Measurements from ENCODE around the gene ANKRD52. TPM values are rescaled to one million over a fixed set of nuclear protein-coding genes. Genes with fewer than 3 reads are reported as not detected.

The ANKRD52 gene
- total and polyA plus RNA-seq, 2 of the 8 experiments (the other 6 are each of a cell fraction or from before 2014, with no cell fraction given) = 14.0 to 36.3 TPM

DNA sequence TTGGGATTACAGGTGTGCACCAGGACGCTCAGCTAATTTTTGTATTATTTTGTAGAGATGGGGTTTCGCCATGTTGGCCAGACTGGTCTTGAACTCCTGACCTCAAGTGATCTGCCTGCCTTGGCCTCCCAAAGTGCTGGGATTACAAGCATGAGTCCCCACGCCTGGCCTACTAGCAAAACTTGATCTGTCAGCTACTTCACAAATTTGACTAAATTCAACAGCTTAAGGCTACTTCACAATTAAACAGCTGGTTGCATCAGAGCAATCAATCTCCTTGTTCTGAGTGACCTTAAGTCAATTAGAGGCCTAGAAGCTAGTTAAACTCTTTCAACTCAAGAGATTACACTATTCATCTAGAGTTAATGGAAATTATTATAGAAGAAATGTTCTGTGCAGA, 20.7 kb upstream of the ANKRD52 start:
- Histone ChIP-seq H2BK12ac (ENCODE audit: low read depth, low read length) (no peak overlapping the region), H4K5ac (ENCODE audit: insufficient read length, low read depth, low read length) (no peak overlapping the region), H3K4me3 (ENCODE audit: extremely low read depth in 1 of 4, insufficient read depth in 2 of 4, low read depth in 3 of 4, low read length in 4 of 4) (no peak overlapping the region), H3K4me2 (ENCODE audit: insufficient read depth in 1 of 2, low read depth in 2 of 2, low read length in 2 of 2) (no peak overlapping the region), H3K4me1 (replicated peaks in 1 of 4; ENCODE audit: control insufficient read depth in 3 of 4, insufficient read depth in 4 of 4, low read length in 3 of 4) (no peaks in the 10 kb centered on the region), H3K36me3 (ENCODE audit: control insufficient read depth in 2 of 4, insufficient read depth in 4 of 4, low read length in 3 of 4) (peaks cover 21 to 81% (median 59%) of the 10 kb centered on the region in 4 experiments; a peak in 7 of 8 replicates), H3K18ac (ENCODE audit: extremely low read depth, low read length) (no peak overlapping the region), H2BK15ac (ENCODE audit: low read length) (no peak overlapping the region), H3K79me2 (ENCODE audit: control insufficient read depth in 1 of 2, insufficient read depth in 2 of 2, low read length in 2 of 2) (no peaks in the 10 kb centered on the region), H3K9ac (replicated peaks in 1 of 4; ENCODE audit: extremely low read depth in 1 of 4, low read depth in 3 of 4, low read length in 3 of 4) (no peak overlapping the region), H4K91ac (replicated peaks; ENCODE audit: insufficient read length, low read length) (no peak overlapping the region), H4K20me1 (replicated peaks in 1 of 2; ENCODE audit: control insufficient read depth in 1 of 2, insufficient read depth in 2 of 2, low read length in 2 of 2) (no peaks in the 10 kb centered on the region), H2AFZ (ENCODE audit: low read length) (no peak overlapping the region), H3K79me1 (ENCODE audit: low read depth, low read length) (no peaks in the 10 kb centered on the region), H3K9me3 (ENCODE audit: insufficient read depth in 2 of 2, low read depth in 1 of 2, low read length in 1 of 2) (no peaks in the 10 kb centered on the region), H2BK120ac (replicated peaks; ENCODE audit: low read depth, low read length) (no peak overlapping the region), H3K23ac (ENCODE audit: insufficient read length) (no peak overlapping the region), H2BK5ac (ENCODE audit: low read depth, low read length) (no peak overlapping the region), H3K14ac (ENCODE audit: insufficient read length) (no peak overlapping the region), H2AK5ac (ENCODE audit: low read depth, low read length) (no peak overlapping the region), H3K56ac (replicated peaks; ENCODE audit: insufficient read length, low read depth, low read length) (no peak overlapping the region), H2BK20ac (ENCODE audit: low read length) (no peak overlapping the region), H3K4ac (replicated peaks; ENCODE audit: insufficient read length, low read depth, low read length) (no peak overlapping the region), H4K8ac (ENCODE audit: extremely low read depth, insufficient read depth, low read length) (no peak overlapping the region), H3K23me2 (ENCODE audit: low read depth, low read length) (no peaks in the 10 kb centered on the region), H3K27ac (ENCODE audit: low read depth, low read length) (no peak overlapping the region), H3K27me3 (replicated peaks in 1 of 4; ENCODE audit: control insufficient read depth in 3 of 4, extremely low read depth in 1 of 4, insufficient read depth in 3 of 4, low read length in 3 of 4) (no peaks in the 10 kb centered on the region)
- WGBS, 2 experiments (ENCODE audit: extremely low coverage in 1 of 2, insufficient coverage in 1 of 2, insufficient read length in 1 of 2, insufficient replicate concordance in 2 of 2, low coverage in 1 of 2, low lambda C conversion rate in 2 of 2, missing lambda C conversion rate in 1 of 2) = 95% methylated on average over 3 of the region's 3 CpGs; no CpG with 5 or more reads in 1 of the 2 experiments
- FAIRE-seq = no peak
- POLR2A ChIA-PET (ENCODE audit: partially characterized antibody) = interaction anchor here (0.9 to 1.8 kb wide), 4 partner anchors 9 to 22 kb away, joined by 3 to 5 read pairs (median 4); partner anchors contain the start of gene COQ10A
- no peak for DNase-seq (ENCODE audit: low read depth in 1 of 2, low spot score in 2 of 2)
- CTCF ChIA-PET (ENCODE audit: partially characterized antibody) = interaction anchor here (0.9 to 2.3 kb wide), 5 partner anchors 11 to 186 kb away, joined by 3 to 12 read pairs (median 3); partner anchors contain the start of gene COQ10A
- TF ChIP-seq HDAC6 (IDR thresholded peaks at IDR 0.05; ENCODE audit: low read depth, low read length) = no peak
- no peak for TF ChIP-seq GTF2F1 (IDR thresholded peaks at IDR 0.05; ENCODE audit: borderline replicate concordance, low read depth, low read length)
- no peak for TF ChIP-seq TAF7 (optimal IDR thresholded peaks at IDR 0.05; ENCODE audit: borderline replicate concordance, low read depth, low read length)
- no peak for TF ChIP-seq CREB1 (IDR thresholded peaks at IDR 0.05)
- no peak for TF ChIP-seq KDM1A (IDR thresholded peaks at IDR 0.05; ENCODE audit: borderline replicate concordance, low read length)
- TF ChIP-seq CEBPB (IDR thresholded peaks at IDR 0.05; ENCODE audit: low read depth, low read length) = no peak
- TF ChIP-seq ZNF274 (IDR thresholded peaks at IDR 0.05; ENCODE audit: borderline replicate concordance, extremely low read depth, low read length) = no peak
- TF ChIP-seq CTBP2 (IDR thresholded peaks at IDR 0.05; ENCODE audit: borderline replicate concordance, insufficient read depth, insufficient read length, low read length) = no peak
- TF ChIP-seq, protein P1, sequence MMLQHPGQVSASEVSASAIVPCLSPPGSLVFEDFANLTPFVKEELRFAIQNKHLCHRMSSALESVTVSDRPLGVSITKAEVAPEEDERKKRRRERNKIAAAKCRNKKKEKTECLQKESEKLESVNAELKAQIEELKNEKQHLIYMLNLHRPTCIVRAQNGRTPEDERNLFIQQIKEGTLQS (IDR thresholded peaks at IDR 0.05; ENCODE audit: insufficient read depth, low read depth, low read length) = no peak
- no peak for TF ChIP-seq ASH2L (IDR thresholded peaks at IDR 0.05; ENCODE audit: low read length)
- TF ChIP-seq NRF1 (IDR thresholded peaks at IDR 0.05; ENCODE audit: low read depth, low read length) = no peak
- no peak for TF ChIP-seq EZH2 (IDR thresholded peaks at IDR 0.05; ENCODE audit: low read depth, low read length, severe bottlenecking)
- no peak for TF ChIP-seq KDM5A (IDR thresholded peaks at IDR 0.05; ENCODE audit: low read length)

Data from H1 (cell line).